ENCODE results near the gene OGFR.

OGFR gene

DNA sequence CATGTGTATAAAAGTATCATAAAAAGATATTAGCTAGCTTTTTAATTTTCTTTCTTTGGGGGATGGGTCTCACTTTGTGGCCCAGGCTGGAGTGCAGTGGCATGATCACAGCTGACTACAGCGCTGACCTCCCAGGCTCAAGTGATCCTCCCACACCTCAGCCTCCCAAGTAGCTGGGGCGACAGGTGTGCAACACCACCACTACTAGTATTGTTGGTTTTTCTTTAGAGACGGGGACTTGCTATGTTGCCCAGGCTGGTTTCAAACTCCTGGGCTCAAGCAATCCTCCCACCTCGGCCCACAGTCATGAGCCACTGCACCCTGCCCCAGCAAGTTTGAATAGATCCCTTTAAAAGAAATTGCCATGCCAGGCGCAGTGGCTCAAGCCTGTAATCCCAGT is 50.5 kb downstream of the OGFR start:
- in situ Hi-C loops (cut with HindIII; ENCODE audit: low pct_ligation_motif_present, low sequenced_read_pairs) = no loop called here
- H3K36me3 ChIP-seq (replicated peaks) = peaks cover 27% of the 10 kb centered on the region
- TF ChIP-seq, protein P1, sequence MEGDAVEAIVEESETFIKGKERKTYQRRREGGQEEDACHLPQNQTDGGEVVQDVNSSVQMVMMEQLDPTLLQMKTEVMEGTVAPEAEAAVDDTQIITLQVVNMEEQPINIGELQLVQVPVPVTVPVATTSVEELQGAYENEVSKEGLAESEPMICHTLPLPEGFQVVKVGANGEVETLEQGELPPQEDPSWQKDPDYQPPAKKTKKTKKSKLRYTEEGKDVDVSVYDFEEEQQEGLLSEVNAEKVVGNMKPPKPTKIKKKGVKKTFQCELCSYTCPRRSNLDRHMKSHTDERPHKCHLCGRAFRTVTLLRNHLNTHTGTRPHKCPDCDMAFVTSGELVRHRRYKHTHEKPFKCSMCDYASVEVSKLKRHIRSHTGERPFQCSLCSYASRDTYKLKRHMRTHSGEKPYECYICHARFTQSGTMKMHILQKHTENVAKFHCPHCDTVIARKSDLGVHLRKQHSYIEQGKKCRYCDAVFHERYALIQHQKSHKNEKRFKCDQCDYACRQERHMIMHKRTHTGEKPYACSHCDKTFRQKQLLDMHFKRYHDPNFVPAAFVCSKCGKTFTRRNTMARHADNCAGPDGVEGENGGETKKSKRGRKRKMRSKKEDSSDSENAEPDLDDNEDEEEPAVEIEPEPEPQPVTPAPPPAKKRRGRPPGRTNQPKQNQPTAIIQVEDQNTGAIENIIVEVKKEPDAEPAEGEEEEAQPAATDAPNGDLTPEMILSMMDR (IDR thresholded peaks at IDR 0.05; ENCODE audit: low read depth, low read length, missing control alignments) = no peak

DNA sequence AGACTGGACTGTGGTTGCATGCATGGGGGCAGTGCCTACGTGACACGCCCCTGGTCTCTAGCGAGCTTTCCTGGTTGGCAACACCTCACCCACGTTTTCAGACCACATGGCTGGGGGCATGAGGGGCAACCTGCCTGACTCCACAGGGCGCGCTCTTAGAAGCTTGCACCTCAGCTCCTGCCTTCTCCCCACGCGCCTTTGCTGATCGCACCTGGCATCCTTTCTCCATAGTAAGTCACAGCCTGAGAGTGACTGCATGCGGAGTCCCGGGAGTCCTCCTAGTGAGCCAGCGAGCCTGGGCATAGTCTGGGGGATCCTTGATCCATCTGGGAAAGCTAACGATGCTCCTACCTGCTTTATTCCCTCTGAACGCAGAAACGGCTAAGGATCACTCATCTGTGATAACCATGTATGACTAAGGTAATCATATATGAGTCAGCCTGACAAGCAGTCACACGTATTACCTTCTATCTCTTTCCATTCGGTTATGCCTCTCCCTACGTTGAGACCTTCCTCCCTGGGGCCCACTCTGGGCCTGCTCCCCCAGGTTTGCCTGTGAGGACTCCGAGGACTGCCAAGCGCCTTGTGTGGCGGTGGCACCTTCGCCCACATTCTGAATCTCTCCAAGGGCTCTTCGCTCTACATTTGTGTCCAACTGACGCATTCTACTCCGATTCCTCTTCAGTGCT is 52.4 kb downstream of the OGFR start:
- H3K36me3 ChIP-seq (replicated peaks) = peaks cover 24% of the 10 kb centered on the region
- no peaks in the 10 kb centered on the region for H3K27me3 ChIP-seq (replicated peaks)
- DNase-seq = no peak
- in situ Hi-C loops (cut with HindIII; ENCODE audit: low pct_ligation_motif_present, low sequenced_read_pairs) = no loop called here
- TF ChIP-seq, protein P1 (IDR thresholded peaks at IDR 0.05; ENCODE audit: low read depth, low read length, missing control alignments) = no peak
- no peak overlapping the region for H3K4me3 ChIP-seq (ENCODE audit: low read depth, low read length)
- no peak overlapping the region for H3K27ac ChIP-seq

More for the DNA sequence above, 50.5 kb downstream of the OGFR start:
- no peaks in the 10 kb centered on the region for H3K27me3 ChIP-seq (replicated peaks)
- H3K4me3 ChIP-seq (ENCODE audit: low read depth, low read length) = no peak overlapping the region
- no peak for DNase-seq
- H3K27ac ChIP-seq = no peak overlapping the region

DNA sequence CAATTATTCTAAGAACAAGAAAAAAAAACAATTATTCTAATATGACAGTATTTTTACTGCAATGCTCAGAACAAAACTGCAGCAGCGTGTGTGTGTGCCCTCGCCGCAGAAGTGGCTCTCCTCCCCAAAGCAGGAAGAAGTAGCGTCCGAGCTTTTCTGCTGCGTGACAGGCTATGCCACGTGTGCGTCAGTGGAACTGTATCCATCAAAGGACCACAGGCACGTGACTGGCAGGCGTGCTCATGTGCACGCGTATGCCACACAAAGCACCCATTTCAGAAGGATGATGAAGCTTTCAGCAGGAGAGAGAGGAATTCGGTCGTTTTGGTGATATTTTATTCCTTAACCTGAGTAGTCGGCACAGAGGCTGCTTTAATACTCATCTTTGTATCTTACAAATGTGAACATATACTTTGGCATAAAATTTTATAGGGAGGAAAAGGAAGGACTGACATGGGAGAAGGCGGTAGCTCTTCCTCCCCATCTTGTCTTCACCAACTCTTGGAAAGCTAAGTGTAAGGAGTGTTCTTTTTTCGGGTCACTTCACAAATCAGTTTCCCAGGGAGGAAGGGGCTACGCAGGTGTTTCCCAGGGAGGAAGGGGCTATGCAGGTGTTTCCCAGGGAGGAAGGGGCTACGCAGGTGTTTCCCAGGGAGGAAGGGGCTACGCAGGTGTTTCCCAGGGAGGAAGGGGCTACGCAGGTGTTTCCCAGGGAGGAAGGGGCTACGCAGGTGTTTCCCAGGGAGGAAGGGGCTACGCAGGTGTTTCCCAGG is 53.6 kb downstream of the OGFR start:
- in situ Hi-C loops (cut with HindIII; ENCODE audit: low pct_ligation_motif_present, low sequenced_read_pairs) = no loop called here
- TF ChIP-seq, protein P1 (IDR thresholded peaks at IDR 0.05; ENCODE audit: low read depth, low read length, missing control alignments) = no peak

DNA sequence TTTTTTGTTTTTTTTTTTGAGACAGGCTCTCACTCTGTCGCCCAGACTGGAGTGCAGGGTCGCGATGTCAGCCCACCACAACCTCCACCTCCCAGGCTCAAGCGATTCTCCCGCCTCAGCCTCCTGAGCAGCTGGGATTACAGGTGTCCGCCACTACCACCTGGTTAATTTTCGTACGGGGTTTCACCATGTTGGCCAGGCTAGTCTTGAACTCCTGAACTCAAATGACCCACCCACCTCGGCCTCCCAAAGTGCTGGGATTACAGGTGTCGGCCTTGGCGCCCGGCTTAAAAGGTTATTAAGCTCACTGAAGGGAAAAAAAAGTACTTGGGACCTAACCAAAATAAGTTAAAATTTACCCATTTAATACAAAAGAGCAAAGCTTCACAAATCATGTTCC is 55.1 kb downstream of the OGFR start:
- H3K4me3 ChIP-seq (ENCODE audit: low read depth, low read length) = no peak overlapping the region
- TF ChIP-seq, protein P1 (IDR thresholded peaks at IDR 0.05; ENCODE audit: low read depth, low read length, missing control alignments) = no peak
- in situ Hi-C loops (cut with HindIII; ENCODE audit: low pct_ligation_motif_present, low sequenced_read_pairs) = no loop called here

More for the DNA sequence above, 53.6 kb downstream of the OGFR start:
- peaks cover 19% of the 10 kb centered on the region for H3K36me3 ChIP-seq (replicated peaks)
- H3K4me3 ChIP-seq (ENCODE audit: low read depth, low read length) = no peak overlapping the region
- DNase-seq = no peak
- H3K27me3 ChIP-seq (replicated peaks) = no peaks in the 10 kb centered on the region
- H3K27ac ChIP-seq = no peak overlapping the region

DNA sequence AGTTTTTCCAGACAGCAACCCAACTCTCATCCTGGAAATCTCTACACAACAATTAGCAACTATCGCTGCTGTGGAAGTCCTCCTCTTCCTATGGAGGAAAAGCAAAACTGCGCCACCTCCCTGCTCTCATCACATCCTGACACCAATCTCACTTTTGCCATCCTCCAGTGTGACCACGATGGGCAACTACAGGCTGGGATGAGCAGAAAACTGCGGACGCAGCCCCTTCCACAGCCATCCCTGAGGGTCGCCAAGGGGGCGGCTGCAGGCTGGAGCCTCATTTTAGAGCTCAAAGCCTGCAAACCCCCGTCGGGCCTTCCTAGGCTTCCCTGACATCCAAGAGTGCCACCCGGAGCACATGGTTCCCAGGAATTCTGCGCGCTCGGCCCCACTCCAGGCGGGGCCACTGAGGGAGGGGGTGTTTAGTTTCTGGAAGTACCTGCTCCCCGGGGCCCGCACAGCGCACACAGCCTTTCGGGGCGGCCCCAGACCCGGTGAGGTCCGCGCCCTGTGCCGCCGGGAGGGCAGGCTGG is 55.8 kb downstream of the OGFR start:
- TF ChIP-seq, protein P1 (IDR thresholded peaks at IDR 0.05; ENCODE audit: low read depth, low read length, missing control alignments) = peak; percentile 28
- in situ Hi-C loops (cut with HindIII; ENCODE audit: low pct_ligation_motif_present, low sequenced_read_pairs) = no loop called here
- DNase-seq = no peak
- H3K4me3 ChIP-seq (ENCODE audit: low read depth, low read length) = peak overlapping the region; percentile 50
- H3K27me3 ChIP-seq (replicated peaks) = no peaks in the 10 kb centered on the region
- H3K27ac ChIP-seq = no peak overlapping the region
- H3K36me3 ChIP-seq (replicated peaks) = peaks cover 12% of the 10 kb centered on the region

More for the DNA sequence above, 55.1 kb downstream of the OGFR start:
- H3K36me3 ChIP-seq (replicated peaks) = peaks cover 18% of the 10 kb centered on the region
- no peaks in the 10 kb centered on the region for H3K27me3 ChIP-seq (replicated peaks)
- no peak overlapping the region for H3K27ac ChIP-seq
- DNase-seq = no peak
